Activated CD8-positive, alpha-beta memory T cell treated with anti-CD3 and anti-CD28 coated beads for 1 hour (primary cell): ENCODE data around the gene KDM4B.

Experiments used
- DNase-seq, 2 donors: peaks; one replicate each; pipeline ENCODE4 v3.0.0-alpha.2; 2020; ENCODE audit warnings: low read depth in 1 of 2; ENCODE audit errors: extremely low read depth in 1 of 2

Gene KDM4B

DNA sequence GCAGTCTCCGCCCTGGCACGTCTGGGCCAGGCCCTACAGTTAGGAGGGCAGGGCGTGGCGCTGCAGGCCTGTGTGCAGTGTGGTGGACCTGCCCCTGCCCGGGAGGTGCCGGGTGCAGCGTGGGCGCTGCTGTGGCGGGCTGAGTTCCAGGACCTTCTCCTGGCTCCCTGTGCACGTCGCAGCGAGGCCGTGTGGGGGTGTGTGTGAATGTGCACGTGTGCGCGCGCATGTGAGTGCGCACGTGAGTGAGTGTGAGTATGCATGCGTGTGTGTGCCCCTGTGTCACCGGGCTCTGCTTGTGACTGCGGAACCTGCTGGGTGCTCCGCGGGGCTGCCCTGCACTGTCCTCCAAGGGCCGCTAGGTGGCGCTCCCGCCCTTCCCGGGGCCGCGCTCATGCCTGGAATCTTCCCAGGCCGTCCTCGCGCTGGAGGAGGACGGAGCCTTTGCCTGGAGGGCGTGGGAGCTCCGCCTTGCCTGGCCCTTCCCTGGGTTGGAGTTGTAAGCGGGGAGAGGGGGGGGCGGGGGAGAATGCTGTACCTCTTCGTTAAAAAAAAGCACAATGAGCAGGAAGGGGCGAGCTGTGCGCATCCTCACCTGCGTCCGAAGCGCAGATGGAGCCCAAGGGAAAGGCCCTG is 79.3 kb downstream of the KDM4B start:
- peak; percentile 15 to 39 for DNase-seq

DNA sequence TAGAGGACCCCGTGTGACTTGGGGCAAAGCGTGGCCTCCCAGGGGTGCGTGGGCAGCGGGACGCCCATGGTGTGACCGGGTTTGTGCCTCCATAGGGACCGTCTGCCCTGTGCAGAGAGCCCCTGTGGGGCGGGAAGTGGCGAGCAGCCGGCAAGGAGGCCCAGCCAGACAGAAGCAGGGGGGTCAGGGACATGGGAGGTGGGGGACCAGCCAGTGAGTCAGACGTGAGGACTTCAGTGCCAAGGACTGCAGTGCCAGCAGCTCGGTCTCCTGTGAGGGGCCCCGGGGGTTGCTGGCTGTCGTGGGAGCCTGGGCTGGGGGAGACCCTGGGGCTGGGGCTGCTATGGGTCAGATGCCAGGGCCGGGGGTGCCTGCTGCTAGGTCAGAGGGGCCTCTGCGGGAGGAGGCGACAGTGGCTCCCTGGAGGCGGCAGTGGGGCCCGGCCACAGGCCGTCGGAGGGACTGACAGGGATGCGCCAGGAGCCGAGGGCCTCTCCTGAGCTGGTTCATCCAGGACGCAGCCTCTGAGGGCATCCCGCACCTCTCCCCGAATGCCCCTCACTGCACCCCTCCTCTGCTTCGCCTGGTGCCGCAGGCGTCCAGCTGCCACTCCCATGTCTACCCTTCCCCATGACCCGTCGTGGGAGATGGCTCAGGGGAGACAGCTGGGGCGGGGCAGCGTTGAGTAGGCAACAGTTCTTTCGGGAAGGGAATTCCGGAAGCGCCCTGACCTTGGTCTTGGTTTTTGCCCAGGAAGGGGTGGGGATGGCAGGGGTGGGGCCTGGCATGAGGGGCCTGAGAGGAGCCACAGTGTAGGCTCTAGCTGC is 80.0 kb downstream of the KDM4B start:
- no peak for DNase-seq

DNA sequence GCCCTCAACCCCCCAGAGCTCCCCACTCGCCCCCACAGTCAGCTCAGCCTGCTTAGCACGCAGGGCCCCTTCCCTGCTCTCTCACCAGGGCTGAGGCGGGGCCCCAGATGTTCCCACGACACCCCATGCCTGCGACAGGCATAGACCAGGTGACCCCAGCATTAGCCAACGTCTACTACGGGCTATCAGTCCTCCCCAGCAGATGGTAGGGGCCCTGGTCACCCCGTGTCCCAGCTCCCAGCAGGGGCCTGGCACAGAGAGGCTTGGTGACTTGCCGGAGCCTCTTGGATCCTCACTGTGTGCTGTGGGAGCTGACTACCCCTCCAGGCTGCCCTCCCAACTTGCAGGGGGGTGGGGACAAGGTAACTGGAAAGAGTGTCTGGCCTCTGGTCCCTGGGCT is 80.6 kb downstream of the KDM4B start:
- DNase-seq: no peak

DNA sequence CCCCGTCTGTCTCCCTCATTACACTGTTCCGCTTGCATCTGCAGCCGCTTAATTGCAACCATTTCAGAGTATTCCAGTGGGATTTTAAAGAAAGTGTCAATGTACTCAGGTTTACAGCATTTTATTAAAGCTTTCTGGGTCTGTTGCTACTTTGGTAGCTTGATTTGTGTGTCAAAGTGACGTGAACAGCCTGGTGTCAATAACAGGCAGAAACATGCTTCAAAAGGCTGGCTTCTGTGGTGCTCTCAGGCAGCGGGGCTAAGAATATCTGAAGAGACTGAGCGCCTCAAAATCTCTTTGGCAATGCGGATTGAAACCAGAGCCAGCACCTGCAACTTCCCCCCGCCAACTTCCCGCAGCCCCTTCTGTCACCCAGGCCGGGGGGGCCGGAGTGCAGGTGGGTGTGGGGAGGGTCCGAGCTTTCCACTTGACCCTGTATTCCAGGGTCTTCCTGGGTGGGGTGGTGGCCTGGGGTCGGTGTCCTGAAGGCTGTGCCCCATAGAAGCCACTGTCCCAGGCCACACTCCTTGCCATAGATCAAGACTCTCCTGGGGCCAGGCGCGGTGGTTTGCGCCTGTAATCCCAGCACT is 81.2 kb downstream of the KDM4B start:
- no peak for DNase-seq

DNA sequence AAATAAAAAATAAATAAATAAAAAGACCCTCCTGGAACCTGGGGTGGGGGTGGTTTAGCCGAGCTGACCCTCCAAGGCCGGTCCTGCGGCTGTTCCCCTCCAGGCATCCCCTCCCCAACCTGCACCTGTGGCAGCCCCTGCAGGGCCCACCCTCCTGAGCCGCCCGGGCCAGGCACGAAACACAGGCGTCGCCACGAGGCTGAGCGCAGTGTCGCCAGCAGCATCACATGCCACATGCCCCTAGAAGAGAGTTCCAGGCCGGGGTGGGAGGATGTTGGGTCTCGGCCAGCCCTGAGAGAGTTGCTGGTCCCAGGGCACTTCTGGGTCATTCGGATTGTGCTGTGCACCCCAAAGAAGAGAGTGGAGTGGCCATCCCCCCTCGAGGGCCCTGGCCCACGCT is 82.0 kb downstream of the KDM4B start:
- DNase-seq: no peak

DNA sequence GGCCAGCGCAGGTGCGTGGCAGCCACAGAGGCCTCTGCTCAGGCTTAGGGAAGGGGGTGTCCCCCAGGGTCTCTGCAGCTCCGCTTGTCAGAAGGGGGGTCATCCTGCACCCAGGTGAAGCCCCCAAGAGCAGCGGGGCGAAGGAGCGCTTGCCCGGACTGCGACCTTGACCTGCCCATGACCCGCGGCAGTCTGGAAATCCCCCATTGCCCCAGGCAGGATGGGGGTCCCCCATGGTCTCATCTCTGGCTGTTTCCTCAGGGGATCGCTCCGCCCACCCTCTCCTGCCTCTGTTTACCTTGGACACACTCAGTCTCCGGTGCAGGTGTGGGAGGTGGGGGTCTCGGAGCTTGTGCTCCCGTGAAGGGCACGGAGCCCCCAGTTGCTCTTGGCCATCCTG is 82.7 kb downstream of the KDM4B start:
- no peak for DNase-seq

DNA sequence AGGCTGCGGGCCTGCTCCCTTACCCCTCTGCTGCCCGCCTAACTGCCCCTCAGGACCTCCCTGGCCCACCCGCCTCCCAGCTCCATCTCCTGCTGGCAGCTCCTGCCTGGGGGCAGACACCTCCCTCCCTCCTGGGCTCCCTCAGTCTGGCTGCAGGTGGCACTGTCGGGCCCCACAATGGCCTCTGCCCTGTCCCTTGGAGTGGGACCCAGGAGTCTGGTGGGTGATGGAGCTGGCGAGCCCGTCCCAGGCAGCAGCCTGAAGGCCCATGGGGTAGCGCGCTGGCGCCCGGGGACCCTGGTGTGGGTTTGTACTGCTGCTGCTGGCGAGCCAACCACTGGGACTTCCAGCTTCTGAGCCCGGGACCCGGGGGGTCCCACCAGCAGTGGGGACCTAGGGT is 83.6 kb downstream of the KDM4B start:
- DNase-seq: no peak

DNA sequence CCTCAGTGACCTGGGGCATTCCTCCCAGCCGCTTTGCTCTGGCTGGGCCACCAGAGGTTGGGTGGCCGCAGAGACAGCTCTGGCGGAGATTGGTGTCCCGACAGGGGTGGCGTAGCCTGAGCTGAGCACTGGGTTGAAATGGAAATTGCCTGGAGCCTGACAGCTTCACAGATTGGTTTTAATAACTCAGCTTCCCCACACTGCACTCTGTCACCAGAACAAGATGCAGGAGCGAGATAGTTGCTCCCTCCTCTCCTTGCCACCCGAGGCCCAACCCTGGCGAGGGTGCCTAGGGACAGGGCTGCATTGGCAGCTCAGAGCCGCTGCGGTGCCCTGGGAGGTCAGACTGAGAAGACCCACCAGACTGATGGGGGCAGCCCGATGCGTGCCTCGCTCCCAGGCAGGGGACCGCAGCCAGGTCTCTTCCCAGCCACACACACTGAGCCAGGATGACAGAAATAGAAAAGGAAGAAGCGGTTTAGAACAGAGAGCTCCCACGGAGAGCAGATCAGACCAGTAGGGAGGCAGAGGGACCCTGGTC is 84.1 kb downstream of the KDM4B start:
- no peak for DNase-seq

DNA sequence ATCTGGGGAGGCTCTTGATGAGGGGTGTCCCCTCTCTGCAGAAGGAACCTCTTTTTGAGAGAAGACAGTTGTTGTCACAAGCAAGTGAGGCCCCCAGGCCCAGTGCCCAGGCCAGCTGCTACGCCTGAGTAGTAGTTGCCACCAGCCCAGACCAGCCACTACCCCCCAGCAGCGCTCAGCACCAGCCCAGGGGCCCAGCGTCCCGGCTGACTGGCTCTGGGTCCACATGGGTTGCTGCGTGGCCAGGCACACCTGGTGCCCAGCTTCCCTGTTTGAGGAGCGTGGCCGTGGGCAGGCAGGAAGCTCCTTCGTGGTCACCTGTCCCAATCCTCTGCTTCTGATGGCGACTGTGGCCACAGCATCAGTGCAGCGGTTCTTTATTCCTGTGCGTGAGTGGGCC is 84.7 kb downstream of the KDM4B start:
- no peak for DNase-seq

DNA sequence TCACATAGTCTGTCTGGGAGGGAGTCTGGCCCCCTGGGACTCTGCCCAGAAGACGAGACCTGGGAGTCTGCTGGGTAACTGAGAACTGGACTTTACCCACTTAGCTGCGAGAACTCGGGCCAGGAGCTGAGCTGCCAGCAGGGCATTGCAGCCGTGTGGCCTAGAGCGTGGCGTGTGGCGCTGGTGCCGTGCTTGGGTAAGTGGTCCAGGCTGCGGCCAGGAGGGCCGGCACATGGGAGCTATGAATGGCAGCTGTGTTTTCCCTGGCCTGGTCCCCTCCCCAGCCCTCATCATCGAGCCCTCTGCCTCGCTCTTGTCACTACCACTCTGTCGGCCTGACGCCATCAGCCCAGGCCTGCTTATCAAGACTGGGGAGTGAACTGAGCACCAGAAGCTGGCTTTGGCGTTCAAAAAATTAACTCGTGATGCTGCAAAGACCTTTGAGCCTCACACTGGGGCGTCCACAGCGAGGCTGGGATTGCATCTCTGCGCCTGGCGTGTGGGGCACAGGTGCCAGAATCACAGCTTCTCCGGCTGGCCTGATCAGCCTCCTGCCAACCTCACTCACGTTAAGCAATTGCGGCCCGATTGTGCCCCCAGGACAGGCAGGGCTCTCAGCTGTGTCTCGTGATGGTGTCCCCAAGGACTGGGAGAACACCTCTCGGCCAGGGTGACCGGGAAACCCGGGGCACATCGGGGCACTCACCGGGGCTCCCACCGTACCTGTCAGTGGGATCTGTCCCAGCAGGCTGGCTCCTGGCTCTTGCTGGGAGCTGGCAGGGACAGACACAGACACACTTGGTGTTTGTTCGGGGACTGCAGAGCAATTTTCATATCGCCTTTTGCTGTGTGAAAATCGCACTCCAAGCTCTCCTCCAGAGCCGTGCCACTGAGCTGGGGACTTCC is 85.9 kb downstream of the KDM4B start:
- DNase-seq: no peak

DNA sequence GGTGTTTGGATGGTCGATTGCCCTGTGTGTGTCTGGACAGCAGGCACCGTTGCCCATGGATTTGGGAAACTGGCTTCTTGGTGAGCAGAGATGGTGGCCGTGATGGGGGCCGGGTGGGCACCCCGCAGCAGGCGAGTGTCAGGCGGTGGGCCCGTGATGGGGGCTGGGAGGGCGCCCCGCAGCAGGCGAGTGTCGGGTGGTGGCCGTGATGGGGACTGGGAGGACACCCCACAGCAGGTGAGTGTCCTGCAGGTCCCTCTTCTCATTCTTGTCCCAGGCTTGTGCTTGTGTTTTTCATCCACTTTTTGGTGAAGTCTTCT is 86.5 kb downstream of the KDM4B start:
- no peak for DNase-seq

DNA sequence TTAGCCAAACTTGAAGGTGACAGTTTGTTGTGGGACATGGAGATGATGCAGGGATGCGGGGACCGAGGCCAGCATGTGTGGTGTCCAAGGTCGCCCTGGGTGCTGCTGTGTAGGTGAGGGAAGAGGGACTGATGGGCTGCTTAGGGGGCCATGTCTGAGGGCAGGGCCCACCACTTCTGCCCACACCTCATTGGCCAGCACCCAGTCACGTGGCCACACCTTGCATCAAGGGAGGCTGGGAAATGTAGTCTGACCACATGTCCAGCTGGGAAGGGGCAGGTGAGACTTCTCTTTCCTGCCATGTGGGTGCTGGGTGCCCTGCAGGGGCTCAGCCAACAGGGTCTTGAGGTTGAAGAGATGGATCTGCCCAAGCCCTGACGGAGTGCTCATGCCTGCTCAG is 88.9 kb downstream of the KDM4B start:
- DNase-seq: no peak

DNA sequence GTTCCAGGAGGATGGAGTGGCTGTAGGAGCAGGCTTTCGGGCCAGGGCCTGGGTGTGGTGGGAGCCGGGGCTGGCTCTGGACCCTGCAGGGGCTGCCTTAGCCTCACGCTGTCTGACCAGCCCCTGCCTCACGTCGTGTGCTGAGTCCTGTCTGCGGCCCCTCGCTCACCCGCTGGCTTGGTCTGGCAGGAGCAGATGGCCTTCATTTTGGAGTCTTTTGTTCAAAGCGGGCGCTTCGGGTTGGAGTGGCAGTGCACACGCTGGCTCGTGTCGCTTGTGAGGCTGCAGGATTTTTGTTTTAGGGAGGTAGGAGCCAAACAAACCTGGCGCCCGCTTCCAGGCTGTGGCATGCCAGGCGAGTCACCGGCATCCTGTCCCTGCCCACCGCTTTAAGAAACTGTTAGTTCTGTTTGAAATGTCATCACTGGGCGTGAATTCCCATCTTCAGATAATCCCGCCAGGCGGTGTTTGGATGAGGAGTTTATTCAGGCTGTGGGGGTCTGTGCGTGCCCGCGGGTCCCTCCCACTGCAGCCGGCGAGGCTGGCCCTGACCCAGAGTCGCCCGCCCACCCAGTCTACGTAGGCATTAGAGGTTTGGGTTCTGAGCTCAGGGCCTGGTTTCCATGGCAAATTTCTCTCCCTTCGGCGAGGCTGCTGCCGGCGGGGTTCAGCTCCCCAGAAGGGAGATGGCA is 89.8 kb downstream of the KDM4B start:
- DNase-seq: no peak

DNA sequence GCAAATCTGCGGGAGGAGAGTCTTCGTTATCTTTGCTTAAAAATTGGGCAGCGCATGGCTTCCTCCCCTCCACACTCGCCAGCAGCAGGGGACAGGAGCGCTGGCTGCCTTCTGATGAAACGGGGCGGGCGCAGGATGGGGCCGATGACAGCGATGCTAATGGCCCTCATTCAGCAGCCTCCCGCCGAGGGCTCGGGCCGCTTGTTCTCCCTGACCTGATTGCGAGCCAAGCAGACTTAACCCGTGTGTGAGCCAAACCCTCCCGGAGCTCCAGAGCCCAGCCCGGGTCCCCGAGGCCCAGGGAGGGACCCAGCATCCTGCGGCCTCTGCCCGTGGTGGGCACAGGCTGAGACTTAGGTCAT is 90.3 kb downstream of the KDM4B start:
- no peak for DNase-seq

DNA sequence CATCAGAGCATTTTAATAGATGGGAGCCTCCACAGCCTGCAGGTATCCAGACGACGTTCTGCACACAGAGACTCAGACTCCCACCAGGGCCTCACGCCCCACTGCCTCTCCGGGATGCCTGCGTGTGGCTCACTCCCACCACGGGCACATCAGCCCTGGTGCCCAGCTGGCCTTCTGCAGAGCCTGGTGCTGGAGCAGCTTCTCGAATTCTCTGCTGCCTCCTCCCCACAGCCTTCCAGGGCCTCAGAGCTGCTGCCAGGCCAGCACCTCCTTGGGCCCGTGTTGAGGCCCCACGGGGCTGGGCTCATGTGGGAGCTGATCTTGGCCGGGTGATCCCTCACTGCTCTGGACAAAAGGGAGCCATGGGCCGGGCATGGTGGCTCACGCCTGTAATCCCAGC is 90.9 kb downstream of the KDM4B start:
- no peak for DNase-seq

DNA sequence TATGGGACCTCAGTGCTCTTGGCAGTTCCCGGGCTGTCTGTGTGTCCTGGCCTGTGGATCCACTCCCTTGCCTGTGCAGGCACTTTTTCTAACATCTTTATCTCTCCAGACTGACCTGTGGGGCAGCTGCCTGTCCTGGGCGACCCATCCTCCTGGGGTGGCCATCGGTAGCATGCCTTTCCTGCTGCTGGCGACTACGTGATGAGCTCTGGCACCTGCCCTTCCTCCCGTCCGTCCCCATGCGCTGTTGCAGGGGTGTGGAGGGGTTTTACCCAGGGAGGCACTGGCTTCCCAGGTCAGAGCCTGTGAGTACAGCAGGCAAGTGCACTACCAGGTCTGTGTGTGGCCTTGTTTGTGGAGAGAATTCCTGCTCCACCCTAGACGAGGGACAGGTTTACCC is 93.3 kb downstream of the KDM4B start:
- DNase-seq: no peak

DNA sequence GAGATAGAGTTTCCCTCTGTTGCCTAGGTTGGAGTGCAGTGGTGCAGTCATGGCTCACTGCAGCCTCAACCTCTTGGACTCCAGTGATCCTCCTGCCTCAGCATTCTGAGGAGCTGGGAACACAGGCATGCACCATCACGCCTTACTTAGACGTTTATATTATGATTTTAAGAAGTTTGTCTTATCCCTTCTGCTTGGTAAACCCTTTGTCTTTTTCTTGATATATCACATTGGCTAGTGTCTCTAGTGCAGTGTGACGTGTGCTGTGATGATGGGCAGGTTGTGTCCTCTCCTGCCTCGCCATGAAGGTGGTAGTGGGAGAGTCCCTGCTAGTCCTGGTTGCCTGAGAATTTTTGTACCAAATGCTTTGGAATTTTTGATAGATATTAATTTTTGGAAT is 93.9 kb downstream of the KDM4B start:
- DNase-seq: no peak

DNA sequence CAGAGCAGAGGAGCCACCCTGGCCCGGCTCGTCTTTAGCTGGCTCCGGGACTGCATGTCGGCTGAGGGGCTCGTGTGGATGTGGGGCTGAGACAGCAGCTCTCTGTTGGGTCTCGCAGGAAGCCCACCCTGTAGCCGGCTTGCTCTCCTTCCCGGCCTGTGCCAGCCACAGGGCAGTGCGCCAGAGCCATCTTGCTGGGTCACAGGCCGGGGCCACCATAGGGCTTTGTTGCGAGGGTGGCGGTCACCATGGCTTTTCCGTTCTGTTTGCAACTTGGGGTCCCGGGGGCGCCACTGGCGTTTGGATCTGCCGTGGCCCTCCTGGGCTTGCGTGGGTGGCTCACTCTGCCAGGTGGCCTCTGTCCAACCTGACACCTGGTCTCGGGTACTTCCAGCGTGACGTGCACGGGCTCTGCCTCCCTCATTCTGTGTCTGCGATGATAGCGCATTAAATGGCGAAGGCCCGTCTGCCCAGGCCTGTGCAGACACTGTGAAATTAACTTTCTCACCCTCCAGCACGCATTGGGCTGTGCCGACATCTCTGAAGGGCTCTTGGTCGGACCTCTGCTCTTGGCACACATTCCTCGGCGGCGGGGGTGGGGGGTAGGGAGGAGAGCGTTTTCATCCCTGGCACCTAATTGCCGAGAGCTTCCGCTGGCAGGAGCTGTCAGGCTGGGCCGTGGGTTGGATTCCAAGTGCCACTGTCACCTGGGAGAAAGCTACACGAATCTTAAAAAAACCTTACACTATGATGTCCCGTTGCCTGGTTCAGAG is 95.1 kb downstream of the KDM4B start:
- no peak for DNase-seq

DNA sequence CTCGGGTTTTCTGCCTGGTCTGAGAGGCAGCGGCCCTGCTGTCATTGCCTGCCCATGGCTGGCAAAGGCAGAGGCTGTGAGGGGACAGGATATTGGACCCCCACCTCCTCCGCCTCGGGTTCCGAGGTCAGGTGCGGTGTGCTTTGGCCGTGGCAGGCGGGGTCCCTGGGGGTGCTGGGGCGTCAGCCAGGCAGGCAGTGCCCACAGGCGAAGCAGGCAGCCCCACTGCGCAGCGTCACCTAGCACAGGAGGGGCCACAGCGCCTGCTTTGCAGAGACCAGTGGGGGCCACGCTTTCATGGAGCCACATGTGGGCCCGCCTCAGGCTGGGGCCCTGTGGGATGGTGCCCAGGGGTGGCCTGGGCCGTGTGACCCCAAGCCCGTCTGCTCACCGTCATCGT is 96.0 kb downstream of the KDM4B start:
- no peak for DNase-seq

DNA sequence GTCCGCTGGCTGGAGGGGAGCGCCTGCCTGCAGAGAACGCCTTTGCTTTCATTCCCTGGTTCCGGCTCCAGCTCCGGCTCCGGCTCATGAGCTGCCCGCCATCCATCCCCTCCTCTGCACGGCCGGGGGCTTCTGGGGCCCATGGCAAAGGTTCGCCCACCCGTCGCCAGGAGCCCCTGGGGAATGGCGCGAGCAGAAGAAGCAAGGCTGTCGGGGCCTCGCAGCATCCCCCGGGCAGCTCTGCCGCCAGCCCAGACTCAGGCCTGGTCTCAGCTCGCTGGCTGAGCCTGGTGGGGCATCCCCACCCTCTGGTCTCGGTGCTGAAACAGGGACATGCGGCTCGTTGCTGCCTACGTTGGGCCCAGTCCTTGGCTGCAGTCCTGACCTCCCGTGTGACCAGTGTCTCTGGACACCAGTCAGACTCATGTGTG is 96.8 kb downstream of the KDM4B start:
- no peak for DNase-seq
